Kidney epithelial cell (primary cell): ENCODE measurements around the gene SEMA5A. TPM values are rescaled to one million over a fixed set of nuclear protein-coding genes. Genes with fewer than 3 reads are reported as not detected.

Experiments
- DNase-seq: peaks from one replicate; pipeline ENCODE4 v3.0.0-alpha.2; 2010; ENCODE audit warnings: low read depth
- H3K27me3 ChIP-seq: 2 replicates; pipeline ENCODE4 v1.6.0; 2011; ENCODE audit warnings: low read length; ENCODE audit not compliant: control insufficient read depth, insufficient read depth
- H3K36me3 ChIP-seq: 2 replicates; pipeline ENCODE4 v1.5.1; 2011; ENCODE audit warnings: low read length; ENCODE audit not compliant: control insufficient read depth, insufficient read depth
- H3K4me3 ChIP-seq: 2 replicates; pipeline ENCODE4 v1.5.1; 2011; ENCODE audit warnings: low read depth, mild to moderate bottlenecking, control low read depth, low read length
- total RNA-seq: library from RNA; depleted of rRNA; stranded (reverse); fragments of >200 nt; gene quantifications from 2 replicates; pipeline ENCODE4 v1.2.3, GENCODE V29; 2015
- TF ChIP-seq, protein P1 (sequence below): IDR thresholded peaks from 2 replicates; pipeline ENCODE4 v1.5.1; 2011; ENCODE audit warnings: mild to moderate bottlenecking, moderate library complexity, low read length, control low read depth, inconsistent platforms; ENCODE audit not compliant: insufficient read depth, poor library complexity, severe bottlenecking

SEMA5A gene
- total RNA-seq, 1 donor from 2014 or later, result 4.7 TPM

DNA sequence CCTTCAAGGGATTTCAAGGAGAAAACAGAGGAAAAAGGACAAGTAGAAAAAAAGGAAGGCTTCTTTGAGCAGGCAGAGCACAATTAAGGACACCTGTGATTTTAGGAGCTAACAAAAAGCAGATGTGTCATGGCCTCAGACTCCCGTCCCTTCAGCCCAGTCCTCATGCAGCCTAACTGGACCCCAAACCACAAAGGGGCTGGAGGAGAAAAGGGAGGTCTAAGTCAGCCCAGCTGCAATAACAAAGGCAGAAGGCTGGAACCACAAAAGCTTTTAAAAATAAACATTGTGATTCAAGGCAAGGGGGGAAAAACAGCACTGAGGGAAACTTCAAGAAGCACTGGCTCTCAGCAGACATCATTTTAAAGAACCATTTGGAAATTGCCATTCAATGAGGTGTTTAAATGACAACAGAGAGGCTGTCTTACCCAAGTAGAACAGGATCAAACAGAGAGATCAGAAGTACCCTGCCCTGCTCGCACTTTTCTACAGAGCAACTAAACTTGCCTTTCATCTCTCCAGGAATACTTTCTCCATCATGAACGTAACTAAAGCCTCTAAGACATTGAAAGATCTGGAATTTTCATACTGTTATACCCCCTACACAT, 89.3 kb downstream of the SEMA5A start:
- no peaks in the 10 kb centered on the region for H3K36me3 ChIP-seq
- TF ChIP-seq, protein P1, sequence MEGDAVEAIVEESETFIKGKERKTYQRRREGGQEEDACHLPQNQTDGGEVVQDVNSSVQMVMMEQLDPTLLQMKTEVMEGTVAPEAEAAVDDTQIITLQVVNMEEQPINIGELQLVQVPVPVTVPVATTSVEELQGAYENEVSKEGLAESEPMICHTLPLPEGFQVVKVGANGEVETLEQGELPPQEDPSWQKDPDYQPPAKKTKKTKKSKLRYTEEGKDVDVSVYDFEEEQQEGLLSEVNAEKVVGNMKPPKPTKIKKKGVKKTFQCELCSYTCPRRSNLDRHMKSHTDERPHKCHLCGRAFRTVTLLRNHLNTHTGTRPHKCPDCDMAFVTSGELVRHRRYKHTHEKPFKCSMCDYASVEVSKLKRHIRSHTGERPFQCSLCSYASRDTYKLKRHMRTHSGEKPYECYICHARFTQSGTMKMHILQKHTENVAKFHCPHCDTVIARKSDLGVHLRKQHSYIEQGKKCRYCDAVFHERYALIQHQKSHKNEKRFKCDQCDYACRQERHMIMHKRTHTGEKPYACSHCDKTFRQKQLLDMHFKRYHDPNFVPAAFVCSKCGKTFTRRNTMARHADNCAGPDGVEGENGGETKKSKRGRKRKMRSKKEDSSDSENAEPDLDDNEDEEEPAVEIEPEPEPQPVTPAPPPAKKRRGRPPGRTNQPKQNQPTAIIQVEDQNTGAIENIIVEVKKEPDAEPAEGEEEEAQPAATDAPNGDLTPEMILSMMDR, result no peak
- DNase-seq, result peak; percentile 67
- no peak overlapping the region for H3K4me3 ChIP-seq
- no peaks in the 10 kb centered on the region for H3K27me3 ChIP-seq

DNA sequence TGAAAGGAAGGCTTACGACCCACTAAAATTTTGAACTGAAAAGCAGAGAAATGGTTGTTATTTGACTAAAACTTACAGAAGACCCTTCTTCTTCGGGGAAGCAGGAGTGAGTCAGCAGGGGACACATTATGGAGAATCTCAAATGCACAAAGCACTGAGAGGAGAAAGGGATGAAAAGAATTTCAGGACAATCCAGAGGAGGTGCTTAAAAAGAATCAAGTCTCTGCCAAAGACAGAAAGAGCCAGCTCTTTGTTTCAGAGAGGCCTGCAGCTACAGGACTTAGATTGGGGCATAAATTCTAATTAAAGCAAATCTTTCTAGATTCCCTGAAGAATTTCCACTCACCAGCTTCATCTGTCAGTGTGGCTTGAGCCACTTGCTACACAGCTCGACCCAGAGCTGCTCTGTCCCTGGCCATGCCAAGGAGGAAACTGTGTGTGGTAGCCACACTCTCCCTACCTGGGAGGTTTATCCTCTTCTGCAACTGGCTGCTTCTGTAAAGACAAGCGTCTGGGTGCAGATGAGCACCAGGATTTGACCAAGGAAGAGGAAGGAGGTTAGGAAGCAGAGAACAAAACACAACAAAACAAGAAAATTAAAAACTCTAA, 89.9 kb downstream of the SEMA5A start:
- H3K36me3 ChIP-seq, result no peaks in the 10 kb centered on the region
- TF ChIP-seq, protein P1, result no peak
- no peak overlapping the region for H3K4me3 ChIP-seq
- no peaks in the 10 kb centered on the region for H3K27me3 ChIP-seq
- no peak for DNase-seq

DNA sequence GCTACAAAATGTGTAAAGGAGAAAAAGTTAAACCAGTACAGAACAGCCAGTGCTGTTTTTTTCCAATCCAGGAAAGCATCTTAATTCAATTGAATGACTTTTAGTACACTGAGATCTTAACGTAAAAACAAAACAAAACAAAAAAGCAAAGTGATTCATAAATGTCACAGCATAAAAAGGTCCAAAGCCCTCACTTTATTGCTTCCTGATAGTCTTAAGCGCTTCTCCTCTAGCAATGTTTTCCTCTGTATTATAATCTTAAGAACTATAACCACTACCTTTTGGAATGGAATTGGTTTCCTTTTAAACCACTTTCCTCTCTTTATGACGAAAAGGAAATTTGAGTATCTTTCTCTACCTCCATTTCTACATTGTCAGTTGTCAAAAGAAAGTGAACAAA, 91.4 kb downstream of the SEMA5A start:
- H3K27me3 ChIP-seq, result no peaks in the 10 kb centered on the region
- TF ChIP-seq, protein P1, result no peak
- no peaks in the 10 kb centered on the region for H3K36me3 ChIP-seq
- H3K4me3 ChIP-seq, result no peak overlapping the region
- no peak for DNase-seq

- DNase-seq, result no peak
- Histone ChIP-seq H3K4me3 (no peak overlapping the region), H3K36me3 (no peaks in the 10 kb centered on the region), H3K27me3 (no peaks in the 10 kb centered on the region)
- TF ChIP-seq, protein P1, result no peak
These were observed 91.8 kb downstream of the SEMA5A start for GRCh38 chr5:9454012-9454481.

DNA sequence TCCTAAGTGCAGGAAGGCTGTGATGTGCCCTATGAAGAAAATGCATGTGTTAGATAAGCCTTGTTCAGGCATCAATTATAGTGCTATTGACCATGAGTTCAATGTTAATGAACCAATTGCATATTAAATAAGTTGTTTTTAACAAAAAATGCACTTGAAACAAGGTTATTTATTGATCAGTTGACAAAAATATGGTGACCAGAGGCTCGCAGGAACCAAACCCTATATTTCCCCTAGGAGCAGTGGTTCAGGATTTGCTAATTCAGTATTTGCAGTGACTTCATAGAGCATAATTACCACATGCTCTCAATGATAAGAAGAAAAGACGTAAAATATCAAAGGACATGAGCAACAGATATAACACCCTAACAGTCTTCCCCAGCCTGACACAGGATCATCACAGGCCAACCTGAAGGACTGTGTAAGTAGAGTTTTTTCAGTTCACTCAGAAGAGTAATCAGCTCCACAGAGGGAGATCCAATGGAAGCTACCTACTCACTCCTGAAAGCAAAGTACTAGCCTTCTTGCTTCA, 92.3 kb downstream of the SEMA5A start:
- DNase-seq, result no peak
- H3K36me3 ChIP-seq, result no peaks in the 10 kb centered on the region
- TF ChIP-seq, protein P1, result no peak

GRCh38 chr5:9452181-9452580, 93.7 kb downstream of the SEMA5A start:
- Histone ChIP-seq H3K27me3 (no peaks in the 10 kb centered on the region), H3K36me3 (no peaks in the 10 kb centered on the region), H3K4me3 (no peak overlapping the region)
- TF ChIP-seq, protein P1, result no peak
- DNase-seq, result no peak

More for the DNA sequence above, 92.3 kb downstream of the SEMA5A start:
- no peak overlapping the region for H3K4me3 ChIP-seq
- H3K27me3 ChIP-seq, result no peaks in the 10 kb centered on the region
